ENCODE measurements around the gene PHACTR1.

- no peak for TF ChIP-seq EZH2 (IDR thresholded peaks at IDR 0.05)
- TF ChIP-seq POLR2AphosphoS5 (IDR thresholded peaks at IDR 0.05; ENCODE audit: borderline replicate concordance, low read depth, low read length): no peak
These were observed 107.3 kb downstream of the PHACTR1 start for GRCh38 chr6:12823847-12824246.

Measured in SK-N-MC (cell line).